Body of pancreas (tissue), 4 donors: ENCODE measurements around the gene PRUNE2. TPM values are rescaled to one million over a fixed set of nuclear protein-coding genes. Genes with fewer than 3 reads are reported as not detected.
"Not testable (repeated sequence)": the region's sequence is repeated elsewhere in the genome, so short reads cannot be mapped to it uniquely, and the experiment has no call there.

Experiments used
- ATAC-seq: fragments of 150-250 bp; one replicate; pipeline ENCODE4 v1.9.1; 2016
- DNase-seq, 4 donors: peaks; one replicate each; pipeline ENCODE4 v3.0.0-alpha.2; 2019
- H3K27ac ChIP-seq, 4 donors: fragments of 200-600 bp; sonication (generic); 1 replicate in 3 of 4; 2 replicates in 1 of 4; pipeline versions ENCODE4 v1.5.1 to v1.6.1; 2016 to 2019; ENCODE audit warnings: mild to moderate bottlenecking in 1 of 4, mixed read lengths in 1 of 4, moderate library complexity in 1 of 4
- H3K27me3 ChIP-seq, 2 donors: fragments of 200-600 bp; sonication (generic); one replicate each; pipeline ENCODE4 v1.6.0; 2016; ENCODE audit warnings: mild to moderate bottlenecking in 1 of 2
- H3K36me3 ChIP-seq, 2 donors: fragments of 200-600 bp; sonication (generic); replicated peaks in 1 of 2; 2 replicates each; pipeline ENCODE4 v1.5.1; 2016; ENCODE audit warnings: low read depth in 2 of 2; ENCODE audit not compliant: insufficient read depth in 1 of 2
- H3K4me1 ChIP-seq: fragments of 200-600 bp; sonication (generic); one replicate; pipeline ENCODE4 v1.6.0; 2016
- H3K4me3 ChIP-seq, 2 donors: fragments of 200-600 bp; sonication (generic); 1 replicate in 1 of 2; 2 replicates in 1 of 2; pipeline ENCODE4 v1.5.1; 2016 to 2019
- H3K9me3 ChIP-seq, 3 donors: fragments of 200-600 bp; sonication (generic); 1 replicate in 2 of 3; 2 replicates in 1 of 3; pipeline ENCODE4 v1.5.1; 2016
- POLR2A ChIP-seq, 3 donors: fragments of 450-650 bp; IDR thresholded peaks; one replicate each; pipeline ENCODE4 v1.6.1; 2016; ENCODE audit warnings: antibody characterized with exemption in 3 of 3, mild to moderate bottlenecking in 2 of 3
- WGBS, 2 donors: methylation state at CpG; one replicate each; pipeline ENCODE4 v1.1.5; 2017; 5-methylcytosine and 5-hydroxymethylcytosine counted together
- intact Hi-C: fragments of 100-400 bp; cut with DNase I; formaldehyde crosslinking; loops from one replicate; pipeline ENCODE4 v1.15.1; 2023
- total RNA-seq, 2 donors: library from RNA; depleted of rRNA; stranded (reverse); fragments of >200 nt; gene quantifications; one replicate each; pipeline ENCODE4 v1.1.0, GENCODE V29; 2016
- TF ChIP-seq, protein P1 (sequence below), 7 experiments: fragments of 450-650 bp in 4 of 7; fragments of 200-600 bp in 3 of 7; sonication (generic) in 3 of 7; IDR thresholded peaks; one replicate each; pipeline ENCODE4 v1.5.1; 2016 to 2019; ENCODE audit warnings: antibody characterized with exemption in 7 of 7

Gene PRUNE2
- total RNA-seq, 2 donors from 2014 or later: 3.9 to 15.2 TPM

- WGBS, 2 donors: 66 to 91% methylated on average over 4 of the region's 4 CpGs
- no peaks in the 10 kb centered on the region for H3K9me3 ChIP-seq
- no peaks in the 10 kb centered on the region for H3K4me1 ChIP-seq
- no peaks in the 10 kb centered on the region for H3K27me3 ChIP-seq
- no peak overlapping the region for H3K27ac ChIP-seq
- no peaks in the 10 kb centered on the region for H3K36me3 ChIP-seq
- ATAC-seq (no peak), DNase-seq (no peak)
- no peak overlapping the region for H3K4me3 ChIP-seq
- intact Hi-C loops: no loop called here
- TF ChIP-seq, protein P1, sequence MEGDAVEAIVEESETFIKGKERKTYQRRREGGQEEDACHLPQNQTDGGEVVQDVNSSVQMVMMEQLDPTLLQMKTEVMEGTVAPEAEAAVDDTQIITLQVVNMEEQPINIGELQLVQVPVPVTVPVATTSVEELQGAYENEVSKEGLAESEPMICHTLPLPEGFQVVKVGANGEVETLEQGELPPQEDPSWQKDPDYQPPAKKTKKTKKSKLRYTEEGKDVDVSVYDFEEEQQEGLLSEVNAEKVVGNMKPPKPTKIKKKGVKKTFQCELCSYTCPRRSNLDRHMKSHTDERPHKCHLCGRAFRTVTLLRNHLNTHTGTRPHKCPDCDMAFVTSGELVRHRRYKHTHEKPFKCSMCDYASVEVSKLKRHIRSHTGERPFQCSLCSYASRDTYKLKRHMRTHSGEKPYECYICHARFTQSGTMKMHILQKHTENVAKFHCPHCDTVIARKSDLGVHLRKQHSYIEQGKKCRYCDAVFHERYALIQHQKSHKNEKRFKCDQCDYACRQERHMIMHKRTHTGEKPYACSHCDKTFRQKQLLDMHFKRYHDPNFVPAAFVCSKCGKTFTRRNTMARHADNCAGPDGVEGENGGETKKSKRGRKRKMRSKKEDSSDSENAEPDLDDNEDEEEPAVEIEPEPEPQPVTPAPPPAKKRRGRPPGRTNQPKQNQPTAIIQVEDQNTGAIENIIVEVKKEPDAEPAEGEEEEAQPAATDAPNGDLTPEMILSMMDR (IDR thresholded peaks at IDR 0.05): no peak
- TF ChIP-seq POLR2A (IDR thresholded peaks at IDR 0.05): no peak
Observed at GRCh38 chr9:76859860-76860259, 46.1 kb downstream of the PRUNE2 start.

- DNase-seq, H3K4me3 ChIP-seq, H3K27me3 ChIP-seq, H3K27ac ChIP-seq, ATAC-seq, intact Hi-C loops, H3K9me3 ChIP-seq, H3K4me1 ChIP-seq, H3K36me3 ChIP-seq: not testable (repeated sequence)
- WGBS, 2 donors: 80 to 81% methylated on average over 2 of the region's 2 CpGs
Observed at GRCh38 chr9:76858248-76858647, 47.7 kb downstream of the PRUNE2 start.

- Histone ChIP-seq H3K27ac (no peak overlapping the region), H3K4me3 (no peak overlapping the region), H3K36me3 (no peaks in the 10 kb centered on the region), H3K9me3 (no peaks in the 10 kb centered on the region), H3K4me1 (no peaks in the 10 kb centered on the region), H3K27me3 (no peaks in the 10 kb centered on the region)
- DNase-seq (no peak), ATAC-seq (no peak)
- intact Hi-C loops: no loop called here
- 70 to 84% methylated on average over 3 of the region's 3 CpGs for WGBS, 2 donors
- TF ChIP-seq, protein P1 (IDR thresholded peaks at IDR 0.05): no peak
- TF ChIP-seq POLR2A (IDR thresholded peaks at IDR 0.05): no peak
Observed at GRCh38 chr9:76856016-76856415, 49.9 kb downstream of the PRUNE2 start.

DNA sequence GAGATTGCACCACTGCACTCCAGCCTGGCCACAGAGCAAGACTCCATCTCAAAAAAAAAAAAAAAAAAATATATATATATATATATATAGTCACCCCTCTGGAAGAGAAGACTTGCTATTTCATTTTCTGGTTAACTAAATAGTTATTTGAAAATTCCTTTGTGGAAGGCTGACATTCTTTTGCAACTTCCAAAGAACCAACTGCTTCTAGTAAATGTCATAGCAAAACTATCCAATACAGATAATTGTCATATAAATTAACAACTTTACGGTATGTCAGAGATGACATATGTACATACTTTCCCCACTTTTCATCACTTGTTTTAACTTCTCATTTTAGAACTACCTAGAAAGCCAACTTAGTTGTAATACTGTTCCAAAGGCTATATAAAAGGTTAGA, 50.9 kb downstream of the PRUNE2 start:
- 67 to 69% methylated on average over 1 of the region's 1 CpG for WGBS, 2 donors
- intact Hi-C loops: no loop called here

GRCh38 chr9:76852026-76852425, 53.9 kb downstream of the PRUNE2 start:
- no peak for TF ChIP-seq POLR2A (IDR thresholded peaks at IDR 0.05)
- TF ChIP-seq, protein P1 (IDR thresholded peaks at IDR 0.05): no peak
- no peaks in the 10 kb centered on the region for H3K4me1 ChIP-seq
- intact Hi-C loops: no loop called here
- no peaks in the 10 kb centered on the region for H3K9me3 ChIP-seq
- H3K4me3 ChIP-seq: no peak overlapping the region
- WGBS, 2 donors: 46 to 65% methylated on average over 2 of the region's 2 CpGs
- DNase-seq (no peak), ATAC-seq (no peak)
- H3K27me3 ChIP-seq: no peaks in the 10 kb centered on the region
- no peaks in the 10 kb centered on the region for H3K36me3 ChIP-seq
- H3K27ac ChIP-seq: no peak overlapping the region

More for the DNA sequence above, 50.9 kb downstream of the PRUNE2 start:
- Histone ChIP-seq H3K27ac (no peak overlapping the region), H3K4me1 (no peaks in the 10 kb centered on the region), H3K36me3 (no peaks in the 10 kb centered on the region), H3K4me3 (no peak overlapping the region), H3K27me3 (no peaks in the 10 kb centered on the region), H3K9me3 (no peaks in the 10 kb centered on the region)
- no peak for DNase-seq
- TF ChIP-seq, protein P1 (IDR thresholded peaks at IDR 0.05): no peak
- no peak for TF ChIP-seq POLR2A (IDR thresholded peaks at IDR 0.05)
- no peak for ATAC-seq
